CD14-positive monocyte (primary cell): ENCODE data around the gene CABP7. TPM values are rescaled to one million over a fixed set of nuclear protein-coding genes. Genes with fewer than 3 reads are reported as not detected.

ENCODE experiments used
- DNase-seq, 3 donors: peaks; one replicate each; pipeline ENCODE4 v3.0.0-alpha.2; 2011 to 2022
- H2AFZ ChIP-seq: 2 replicates; pipeline ENCODE4 v1.6.0; 2012; ENCODE audit warnings: mild to moderate bottlenecking, low read depth, low read length, inconsistent platforms; ENCODE audit not compliant: insufficient read depth, poor library complexity, severe bottlenecking
- H3K27ac ChIP-seq, 2 donors: 1 replicate in 1 of 2; 2 replicates in 1 of 2; pipeline ENCODE4 v1.5.1; 2012 to 2013; ENCODE audit warnings: low read length in 2 of 2, control low read depth in 1 of 2, inconsistent platforms in 1 of 2, low read depth in 1 of 2, mild to moderate bottlenecking in 1 of 2
- H3K27me3 ChIP-seq, 2 donors: one replicate each; pipeline versions ENCODE4 v1.6.0 to v1.6.1; 2011 to 2013; ENCODE audit warnings: low read length in 2 of 2; ENCODE audit not compliant: control insufficient read depth in 2 of 2, insufficient read depth in 2 of 2
- H3K36me3 ChIP-seq, 2 donors: replicated peaks in 1 of 2; 1 replicate in 1 of 2; 2 replicates in 1 of 2; pipeline versions ENCODE4 v1.5.1 to v1.6.1; 2012 to 2013; ENCODE audit warnings: low read length in 2 of 2, control low read depth in 1 of 2, inconsistent platforms in 1 of 2, mild to moderate bottlenecking in 1 of 2; ENCODE audit not compliant: insufficient read depth in 2 of 2, control insufficient read depth in 1 of 2
- H3K4me1 ChIP-seq, 2 donors: 1 replicate in 1 of 2; 2 replicates in 1 of 2; pipeline versions ENCODE4 v1.5.1 to v1.6.1; 2012 to 2013; ENCODE audit warnings: low read length in 2 of 2, control low read depth in 1 of 2, inconsistent platforms in 1 of 2, mild to moderate bottlenecking in 1 of 2, moderate library complexity in 1 of 2; ENCODE audit not compliant: insufficient read depth in 2 of 2, control insufficient read depth in 1 of 2
- H3K4me2 ChIP-seq: replicated peaks from 2 replicates; pipeline ENCODE3; 2012; ENCODE audit warnings: low read length, moderate library complexity, mild to moderate bottlenecking; ENCODE audit not compliant: poor library complexity, severe bottlenecking; ENCODE audit errors: extremely low read depth
- H3K4me3 ChIP-seq, 3 experiments: fragments of 200-600 bp in 1 of 3; sonication (generic) in 1 of 3; replicated peaks in 1 of 3; 1 replicate in 2 of 3; 2 replicates in 1 of 3; pipeline ENCODE4 v1.5.1; 2011 to 2013; ENCODE audit warnings: low read length in 3 of 3, mild to moderate bottlenecking in 3 of 3, control low read depth in 2 of 3, low read depth in 2 of 3, inconsistent platforms in 1 of 3, moderate library complexity in 1 of 3
- H3K79me2 ChIP-seq: 2 replicates; pipeline ENCODE4 v1.6.0; 2012; ENCODE audit warnings: mild to moderate bottlenecking, control low read depth, inconsistent platforms, low read length, moderate library complexity; ENCODE audit not compliant: insufficient read depth
- H3K9ac ChIP-seq: 2 replicates; pipeline ENCODE4 v1.6.0; 2017; ENCODE audit warnings: low read length, mild to moderate bottlenecking; ENCODE audit not compliant: insufficient read depth, poor library complexity, severe bottlenecking
- H3K9me3 ChIP-seq, 2 donors: replicated peaks in 1 of 2; 1 replicate in 1 of 2; 2 replicates in 1 of 2; pipeline versions ENCODE4 v1.5.1 to v1.6.1; 2012 to 2013; ENCODE audit warnings: low read length in 2 of 2, control low read depth in 1 of 2; ENCODE audit not compliant: control insufficient read depth in 1 of 2, insufficient read depth in 1 of 2
- H4K20me1 ChIP-seq: 2 replicates; pipeline ENCODE4 v1.6.0; 2012; ENCODE audit warnings: mild to moderate bottlenecking, low read length, control low read depth, moderate library complexity; ENCODE audit not compliant: insufficient read depth
- H3K27ac Mint-ChIP-seq, 7 donors: one replicate each; pipeline ENCODE4 v1.8.0; 2020; ENCODE audit warnings: mild to moderate bottlenecking in 7 of 7, mixed read lengths in 7 of 7, moderate library complexity in 6 of 7, inconsistent platforms in 2 of 7
- H3K27me3 Mint-ChIP-seq, 3 donors: one replicate each; pipeline ENCODE4 v1.8.0; 2021 to 2022; ENCODE audit warnings: low read depth in 3 of 3, mild to moderate bottlenecking in 3 of 3, mixed read lengths in 3 of 3, moderate library complexity in 3 of 3, inconsistent platforms in 1 of 3
- H3K36me3 Mint-ChIP-seq, 2 donors: one replicate each; pipeline ENCODE4 v1.8.0; 2020; ENCODE audit warnings: mixed read lengths in 2 of 2, inconsistent platforms in 1 of 2, mild to moderate bottlenecking in 1 of 2
- H3K4me1 Mint-ChIP-seq: one replicate; pipeline ENCODE4 v1.8.0; 2020; ENCODE audit warnings: mild to moderate bottlenecking, mixed read lengths
- H3K4me3 Mint-ChIP-seq, 2 donors: one replicate each; pipeline ENCODE4 v1.8.0; 2020; ENCODE audit warnings: mild to moderate bottlenecking in 2 of 2, mixed read lengths in 2 of 2, moderate library complexity in 1 of 2
- H3K9me3 Mint-ChIP-seq, 7 donors: one replicate each; pipeline ENCODE4 v1.8.0; 2020 to 2022; ENCODE audit warnings: mixed read lengths in 7 of 7, mild to moderate bottlenecking in 6 of 7, moderate library complexity in 6 of 7, inconsistent platforms in 2 of 7
- CTCF ChIP-seq: fragments of 200-600 bp; IDR thresholded peaks from one replicate; pipeline ENCODE4 v1.8.0; 2022; ENCODE audit warnings: antibody characterized with exemption, mild to moderate bottlenecking
- WGBS: methylation state at CpG from one replicate; pipeline ENCODE4 v1.1.5; 2013; ENCODE audit warnings: missing lambda C conversion rate; ENCODE audit not compliant: insufficient coverage; 5-methylcytosine and 5-hydroxymethylcytosine counted together
- intact Hi-C, 2 donors: fragments of 100-400 bp; cut with micrococcal nuclease; formaldehyde crosslinking; loops; one replicate each; pipeline versions ENCODE4 v1.15.0 to v1.15.1; 2023
- polyA plus RNA-seq, 3 donors: library from polyadenylated mRNA; depleted of rRNA in 1 of 3; unstranded in 2 of 3; stranded (reverse) in 1 of 3; fragments of 300-500 nt in 2 of 3; fragments of >200 nt in 1 of 3; fragmentation: Illumina TruSeq in 2 of 3; gene quantifications; 1 replicate in 2 of 3; 2 replicates in 1 of 3; pipeline ENCODE4 v1.2.3, GENCODE V29; 2012 to 2021

CABP7 gene
- polyA plus RNA-seq, 3 donors = 0.11 to 0.14 TPM; not detected in 1

GRCh38 chr22:29717789-29718188 is 2.0 kb upstream of the CABP7 start:
- H3K9ac ChIP-seq = no peak overlapping the region

More at GRCh38 chr22:29717789-29718188, 2.0 kb upstream of the CABP7 start:
- H3K4me2 ChIP-seq = no peak overlapping the region
- H3K27me3 ChIP-seq = peaks cover 16 to 39% of the 10 kb centered on the region in 2 donors
- no peak overlapping the region for H3K27ac Mint-ChIP-seq
- no peak for DNase-seq
- peaks cover 0 to 11% (median 2%) of the 10 kb centered on the region in 7 donors for H3K9me3 Mint-ChIP-seq
- peaks cover 0 to 5% of the 10 kb centered on the region in 2 donors for H3K9me3 ChIP-seq
- no peaks in the 10 kb centered on the region for H3K79me2 ChIP-seq
- no peaks in the 10 kb centered on the region for H3K36me3 ChIP-seq
- H3K4me1 Mint-ChIP-seq = no peaks in the 10 kb centered on the region
- no peaks in the 10 kb centered on the region for H3K36me3 Mint-ChIP-seq
- no peak overlapping the region for H2AFZ ChIP-seq
- H3K4me3 Mint-ChIP-seq = no peak overlapping the region
- no peak overlapping the region for H3K27ac ChIP-seq
- WGBS = 86% methylated on average over 4 of the region's 11 CpGs
- H3K4me1 ChIP-seq = no peaks in the 10 kb centered on the region
- H3K27me3 Mint-ChIP-seq = peaks cover 40 to 73% (median 54%) of the 10 kb centered on the region in 3 donors
- intact Hi-C loops = no loop called here
- no peak overlapping the region for H3K4me3 ChIP-seq
- H4K20me1 ChIP-seq = no peaks in the 10 kb centered on the region
- TF ChIP-seq CTCF = no peak
